MM.1S (cell line): ENCODE results near the gene GRIK4.

Experiments
- EZH2 ChIP-seq: fragments of 300-600 bp; sonication (generic); optimal IDR thresholded peaks from 2 replicates; pipeline ENCODE3; 2017; ENCODE audit warnings: low read depth, mild to moderate bottlenecking, antibody characterized with exemption, low read length, mixed read lengths
- EZH2phosphoT487 ChIP-seq: fragments of 300-600 bp; sonication (generic); IDR thresholded peaks from 2 replicates; pipeline ENCODE4 v1.6.1; 2018; ENCODE audit warnings: antibody characterized with exemption, low read length
- TF ChIP-seq, protein P1 (sequence below): fragments of 300-600 bp; sonication (generic); IDR thresholded peaks from 2 replicates; pipeline ENCODE4 v1.5.1; 2016; ENCODE audit warnings: antibody characterized with exemption, low read length, mixed read lengths

DNA sequence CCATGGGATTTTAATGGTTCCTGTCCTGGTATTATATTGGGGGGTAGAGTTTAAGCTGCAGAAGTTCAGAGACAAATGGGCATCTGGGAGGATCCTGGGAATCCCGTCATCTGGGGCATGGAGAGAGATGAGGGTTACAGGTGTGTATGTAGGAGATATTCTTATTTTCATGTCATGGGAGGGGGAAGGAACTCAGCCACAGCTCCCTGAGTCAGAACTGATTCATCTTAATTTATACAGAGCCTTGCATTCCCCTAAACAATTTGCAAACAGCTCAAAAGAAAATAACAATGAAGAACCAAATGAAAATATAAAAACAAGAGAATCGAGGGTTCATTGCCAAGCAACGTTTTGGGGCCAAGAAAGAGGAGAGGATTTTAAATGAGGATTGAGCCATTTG is 356.4 kb downstream of the GRIK4 start:
- TF ChIP-seq, protein P1, sequence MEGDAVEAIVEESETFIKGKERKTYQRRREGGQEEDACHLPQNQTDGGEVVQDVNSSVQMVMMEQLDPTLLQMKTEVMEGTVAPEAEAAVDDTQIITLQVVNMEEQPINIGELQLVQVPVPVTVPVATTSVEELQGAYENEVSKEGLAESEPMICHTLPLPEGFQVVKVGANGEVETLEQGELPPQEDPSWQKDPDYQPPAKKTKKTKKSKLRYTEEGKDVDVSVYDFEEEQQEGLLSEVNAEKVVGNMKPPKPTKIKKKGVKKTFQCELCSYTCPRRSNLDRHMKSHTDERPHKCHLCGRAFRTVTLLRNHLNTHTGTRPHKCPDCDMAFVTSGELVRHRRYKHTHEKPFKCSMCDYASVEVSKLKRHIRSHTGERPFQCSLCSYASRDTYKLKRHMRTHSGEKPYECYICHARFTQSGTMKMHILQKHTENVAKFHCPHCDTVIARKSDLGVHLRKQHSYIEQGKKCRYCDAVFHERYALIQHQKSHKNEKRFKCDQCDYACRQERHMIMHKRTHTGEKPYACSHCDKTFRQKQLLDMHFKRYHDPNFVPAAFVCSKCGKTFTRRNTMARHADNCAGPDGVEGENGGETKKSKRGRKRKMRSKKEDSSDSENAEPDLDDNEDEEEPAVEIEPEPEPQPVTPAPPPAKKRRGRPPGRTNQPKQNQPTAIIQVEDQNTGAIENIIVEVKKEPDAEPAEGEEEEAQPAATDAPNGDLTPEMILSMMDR = no peak
- TF ChIP-seq EZH2 (no peak), EZH2phosphoT487 (no peak)
